Esophagus mucosa (tissue), 1 donor: Measurements from ENCODE around the gene PCARE. TPM values are rescaled to one million over a fixed set of nuclear protein-coding genes. Genes with fewer than 3 reads are reported as not detected.
A peak's percentile ranks its signal among the peaks of the same experiment; 100 is the strongest.
"Not testable (repeated sequence)": the region's sequence is repeated elsewhere in the genome, so short reads cannot be mapped to it uniquely, and the experiment has no call there.

Experiments
- ATAC-seq: fragments of 200-7000 bp; cut with Tn5 transposase; one replicate; pipeline ENCODE4 v1.9.1; 2020
- total RNA-seq: library from RNA; stranded (reverse); gene quantifications from one replicate; pipeline ENCODE4 v1.2.4, GENCODE V29; 2023
- donor health status: DM: yes; HTN: yes; CAD: no.

The PCARE gene
- total RNA-seq, 1 donor from 2014 or later, result 0.08 TPM

- no peak for ATAC-seq
These were observed 22.6 kb upstream of the PCARE start for GRCh38 chr2:29096969-29097368.

DNA sequence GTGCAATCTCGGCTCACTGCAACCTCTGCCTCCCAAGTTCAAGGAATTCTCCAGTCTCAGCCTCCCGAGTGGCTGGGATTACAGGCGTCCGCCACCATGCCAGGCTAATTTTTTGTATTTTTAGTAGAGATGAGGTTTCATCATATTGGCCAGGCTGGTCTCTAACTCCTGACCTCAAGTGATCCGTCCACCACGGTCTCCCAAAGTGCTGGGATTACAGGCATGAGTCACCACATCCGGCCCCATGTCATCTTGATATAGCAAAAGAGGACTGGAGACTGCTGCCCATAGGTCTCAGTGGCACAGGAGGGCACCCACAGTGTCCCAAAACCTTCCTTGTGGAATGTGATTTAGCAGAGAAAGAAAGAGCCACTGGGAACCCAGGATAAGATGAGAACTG is 16.0 kb upstream of the PCARE start:
- ATAC-seq, result not testable (repeated sequence)

GRCh38 chr2:29084554-29084953 is 10.2 kb upstream of the PCARE start:
- ATAC-seq, result no peak

DNA sequence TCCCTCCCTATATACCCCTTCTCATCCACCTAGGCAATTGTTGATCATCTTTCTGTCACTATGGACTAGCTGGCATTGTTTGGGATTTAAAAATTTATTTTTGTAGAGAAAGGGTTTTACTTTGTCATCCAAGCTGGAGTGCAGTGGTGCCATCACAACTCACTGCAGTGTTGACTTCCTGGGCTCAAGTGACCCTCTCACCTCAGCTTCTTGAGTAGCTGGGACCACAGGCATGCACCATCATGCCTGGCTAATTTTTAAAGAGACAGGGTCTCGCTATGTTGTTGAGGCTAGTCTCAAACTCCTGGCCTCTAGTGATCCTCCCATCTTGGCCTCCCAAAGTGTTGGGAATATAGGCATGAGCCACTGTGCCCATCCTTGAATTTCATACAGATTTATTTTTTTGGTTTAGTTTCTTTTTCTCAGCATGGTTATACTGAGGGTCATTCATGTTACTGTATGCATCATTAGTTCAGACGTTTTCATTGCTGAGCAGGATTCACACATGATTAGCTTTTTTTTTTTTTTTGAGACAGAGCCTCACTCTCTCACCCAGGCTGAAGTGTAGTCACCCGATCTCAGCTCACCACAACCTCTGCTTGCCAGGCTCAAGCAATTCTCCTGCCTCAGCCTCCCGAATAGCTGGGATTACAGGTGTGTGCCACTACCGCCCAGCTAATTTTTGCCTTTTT is 8.6 kb upstream of the PCARE start:
- no peak for ATAC-seq

GRCh38 chr2:29080886-29081743 is 6.8 kb upstream of the PCARE start:
- peak; percentile 29 for ATAC-seq

- no peak for ATAC-seq
These were observed 5.6 kb upstream of the PCARE start for GRCh38 chr2:29079887-29080286.

GRCh38 chr2:29075894-29076705 is 1.8 kb upstream of the PCARE start:
- no peak for ATAC-seq

GRCh38 chr2:29073933-29074332 is 390 bp downstream of the PCARE start:
- no peak for ATAC-seq

DNA sequence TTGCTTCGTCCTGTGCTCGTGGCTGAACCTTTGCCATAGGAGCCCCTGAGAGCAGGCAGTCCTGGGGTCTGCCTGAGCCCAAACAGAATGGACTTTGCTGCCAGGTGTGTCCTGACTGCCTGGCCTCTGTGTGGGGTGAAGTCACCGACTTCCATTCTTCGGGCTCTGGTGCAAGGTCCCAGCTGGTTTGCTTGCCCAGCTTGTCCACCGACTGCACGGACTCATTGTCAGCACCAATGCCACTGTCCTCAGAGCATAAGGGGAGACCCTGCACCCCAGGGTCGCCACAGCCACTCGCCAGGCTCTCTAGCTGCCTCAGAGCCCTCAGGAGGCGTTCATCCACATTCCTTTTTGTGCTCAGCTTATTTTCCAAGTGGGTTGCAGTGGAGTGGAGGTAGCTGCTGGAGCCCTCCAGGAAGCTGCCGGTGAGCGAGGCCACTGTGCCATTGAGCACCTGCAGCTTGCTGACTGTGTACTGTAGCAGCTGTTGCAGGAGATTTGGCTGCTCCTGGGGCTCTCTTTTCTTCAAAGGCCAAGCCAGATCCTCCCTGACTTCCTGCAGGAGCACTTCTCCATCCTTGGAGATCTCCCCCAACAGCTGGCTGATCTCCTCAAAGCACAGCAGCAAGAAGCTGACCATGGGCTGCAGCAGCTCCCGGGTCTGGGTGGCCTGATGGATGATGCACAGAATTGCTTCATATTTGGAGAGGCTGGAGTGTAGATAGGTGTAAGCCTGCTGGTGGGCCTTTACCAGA is 1.2 kb downstream of the PCARE start:
- ATAC-seq, result no peak

DNA sequence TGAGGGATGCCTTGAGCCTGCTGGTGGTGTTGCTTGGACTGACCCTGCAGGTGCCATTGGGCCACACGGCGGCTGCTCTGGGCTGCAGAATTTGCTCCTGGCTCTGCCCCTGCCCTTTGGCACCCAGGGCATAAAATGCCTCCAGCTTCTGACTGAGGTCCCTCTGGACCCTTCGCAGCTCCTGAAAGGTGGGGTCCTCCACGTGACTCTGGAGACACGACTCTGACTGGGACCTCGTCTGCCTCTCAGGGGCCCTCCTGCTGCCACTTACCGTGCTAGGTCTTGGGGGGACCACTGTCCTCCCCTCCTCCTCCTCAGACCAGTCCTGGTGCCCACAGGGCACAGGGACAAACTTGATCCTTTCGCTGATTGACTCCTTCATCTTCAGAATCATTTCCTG is 2.1 kb downstream of the PCARE start:
- no peak for ATAC-seq

GRCh38 chr2:29071032-29071975 is 3.0 kb downstream of the PCARE start:
- no peak for ATAC-seq

DNA sequence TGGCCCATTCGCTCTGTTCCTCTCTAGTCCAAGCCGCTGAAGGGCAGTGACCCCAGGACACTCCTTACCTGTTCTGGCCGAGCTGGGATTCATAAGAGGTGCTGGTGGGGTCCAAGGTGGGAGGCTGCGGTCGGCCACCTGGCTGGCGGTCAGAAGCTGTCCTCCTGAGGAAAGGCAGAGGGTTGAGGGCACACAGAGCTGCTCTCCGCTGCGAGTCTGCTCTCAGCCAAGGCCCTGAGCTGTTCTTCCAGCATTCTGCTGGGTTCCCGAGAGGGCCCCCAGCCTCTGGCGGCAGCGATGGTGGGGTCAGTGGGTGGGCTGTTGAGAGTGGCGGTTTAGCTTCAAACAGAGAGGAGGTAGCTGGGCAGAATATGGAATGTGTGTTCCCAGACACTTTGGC is 3.8 kb downstream of the PCARE start:
- no peak for ATAC-seq

DNA sequence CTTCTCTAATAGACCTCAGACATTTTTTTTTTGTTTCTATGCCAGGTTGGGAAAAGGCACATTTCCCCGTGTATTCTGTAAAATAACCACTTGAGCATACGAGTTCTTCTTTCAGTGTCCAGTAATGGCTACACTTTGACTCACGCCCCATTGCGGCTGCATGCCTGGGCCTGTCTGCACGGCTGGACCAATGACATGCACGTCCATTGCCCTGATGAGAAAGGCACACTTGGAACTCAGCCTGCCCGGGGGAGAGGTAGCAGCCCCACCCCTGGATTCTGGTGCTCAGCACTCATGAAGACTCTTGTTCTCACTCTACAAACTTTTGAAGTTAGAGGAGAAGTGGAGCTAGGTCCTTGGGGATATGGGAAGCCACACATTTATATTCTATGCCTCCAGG is 5.8 kb downstream of the PCARE start:
- ATAC-seq, result peak; percentile 24

- ATAC-seq, result peak; percentile 75
These were observed 7.2 kb downstream of the PCARE start for GRCh38 chr2:29066997-29067605.

DNA sequence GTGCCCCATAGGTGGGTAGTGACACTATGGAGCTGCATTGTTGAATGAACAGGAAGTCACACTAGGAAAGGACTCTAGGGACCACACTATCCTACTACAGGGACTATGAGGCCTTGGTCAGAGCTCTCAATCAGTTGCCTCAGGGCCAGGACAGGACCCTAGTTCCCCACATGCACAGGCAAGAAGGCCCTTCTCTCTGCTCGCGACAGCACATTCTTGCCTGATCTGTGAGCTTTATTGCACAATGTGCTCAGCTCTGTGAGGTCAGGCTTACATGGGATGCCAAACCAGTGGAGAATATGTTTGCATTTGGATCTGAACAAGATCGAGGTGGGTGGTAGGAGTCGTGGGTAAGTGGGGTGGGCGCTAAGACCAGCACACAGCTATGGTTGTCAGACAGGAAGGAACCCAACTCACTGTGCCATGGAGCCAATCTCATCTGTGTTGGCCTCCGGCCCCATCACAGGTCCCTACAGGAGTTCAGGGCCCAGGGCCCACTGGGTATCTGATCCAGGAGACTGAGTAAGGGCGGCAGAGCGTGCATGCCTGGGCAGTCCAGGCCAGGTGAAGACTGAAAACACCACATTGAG is 8.0 kb downstream of the PCARE start:
- peak; percentile 60 for ATAC-seq

- peak; percentile 81 for ATAC-seq
These were observed 9.1 kb downstream of the PCARE start for GRCh38 chr2:29065068-29065811.

DNA sequence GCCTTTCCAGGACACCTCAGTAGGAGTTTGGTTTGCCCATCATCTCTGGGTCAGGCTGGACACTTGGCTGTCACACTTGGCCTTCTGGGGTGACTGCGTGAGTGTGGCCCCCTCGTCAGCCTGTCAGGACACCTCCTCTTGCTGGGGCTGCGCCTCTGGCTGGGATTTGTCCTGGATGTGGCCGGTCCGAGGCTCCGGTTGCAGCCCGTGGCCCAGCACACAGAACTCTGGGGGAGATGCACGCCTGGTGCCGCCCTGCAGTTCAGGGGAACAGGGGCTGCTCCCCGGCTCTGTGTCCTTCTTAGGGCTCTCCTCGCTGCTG is 9.6 kb downstream of the PCARE start:
- no peak for ATAC-seq

- ATAC-seq, result no peak
These were observed 10.0 kb downstream of the PCARE start for GRCh38 chr2:29064346-29064715.

DNA sequence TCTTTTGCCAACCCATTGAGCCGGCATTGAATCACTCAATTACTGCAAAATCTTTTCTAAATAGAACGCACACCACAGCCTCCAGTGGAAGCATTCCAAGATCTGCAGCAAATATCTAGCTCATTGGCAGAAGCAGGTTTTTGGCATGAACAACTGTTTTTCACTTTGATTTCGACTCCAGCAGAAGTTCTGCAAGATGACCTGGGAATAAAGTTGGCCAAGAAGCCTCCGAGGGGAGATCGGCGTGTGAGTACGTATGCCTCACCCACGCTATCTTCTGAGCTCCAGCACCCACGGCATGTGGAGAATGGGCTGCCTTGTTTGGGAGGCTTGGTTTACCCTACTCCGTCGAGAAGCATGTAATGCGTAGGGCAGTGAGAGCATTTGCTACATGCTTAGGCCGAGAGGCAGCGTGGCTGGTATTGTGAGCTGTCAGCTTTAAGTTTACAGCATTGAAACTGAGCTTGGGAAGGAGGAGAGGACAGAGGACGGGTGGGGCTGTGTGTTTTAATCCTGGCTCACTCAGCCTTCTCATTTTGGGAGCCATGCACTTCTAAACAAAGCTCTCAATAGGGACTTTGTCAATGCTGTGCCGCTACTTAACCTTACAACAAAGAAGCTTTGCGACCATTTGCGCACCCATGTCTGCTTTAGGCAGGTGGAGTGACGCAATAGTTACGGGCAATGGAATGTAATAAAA is 10.5 kb downstream of the PCARE start:
- ATAC-seq, result peak; percentile 28
